SK-N-SH treated with all-trans-retinoic acid at 6 μM for 48 hours (cell line): ENCODE results near the gene PKNOX2.

ENCODE experiments used
- ATAC-seq: fragments of 200-7000 bp; cut with Tn5 transposase; 3 replicates; pipeline ENCODE4 v1.9.1; 2020; ENCODE audit warnings: mild to moderate bottlenecking, moderate library complexity
- ARNTL ChIP-seq: fragments of 450-650 bp; formaldehyde crosslinking; IDR thresholded peaks from 2 replicates; pipeline ENCODE4 v1.5.0; 2020; ENCODE audit warnings: low read depth, mild to moderate bottlenecking, moderate library complexity, borderline replicate concordance
- BACH2 ChIP-seq: fragments of 250-450 bp; sonication (Bioruptor Pico); IDR thresholded peaks from 2 replicates; pipeline ENCODE4 v1.9.0; 2021; ENCODE audit warnings: mild to moderate bottlenecking, borderline replicate concordance
- CSDC2 ChIP-seq: fragments of 250-450 bp; sonication (Bioruptor Pico); IDR thresholded peaks from 2 replicates; pipeline ENCODE4 v1.5.0; 2020; ENCODE audit warnings: mild to moderate bottlenecking, moderate library complexity
- CSRNP3 ChIP-seq: fragments of 250-450 bp; sonication (Bioruptor Pico); IDR thresholded peaks from 2 replicates; pipeline ENCODE4 v1.5.1; 2021; ENCODE audit warnings: mild to moderate bottlenecking, moderate library complexity
- ESRRG ChIP-seq: fragments of 250-450 bp; sonication (Bioruptor Pico); IDR thresholded peaks from 2 replicates; pipeline ENCODE4 v1.6.1; 2021; ENCODE audit warnings: mild to moderate bottlenecking
- GLIS3 ChIP-seq: fragments of 250-450 bp; sonication (Bioruptor Pico); IDR thresholded peaks from 2 replicates; pipeline ENCODE4 v1.5.0; 2020; ENCODE audit warnings: mild to moderate bottlenecking, moderate library complexity
- ISL1 ChIP-seq: fragments of 250-450 bp; sonication (Bioruptor Pico); IDR thresholded peaks from 2 replicates; pipeline ENCODE4 v2.1.2; 2022; ENCODE audit warnings: mild to moderate bottlenecking, moderate library complexity
- OSR1 ChIP-seq: fragments of 250-450 bp; sonication (Bioruptor Pico); IDR thresholded peaks from 2 replicates; pipeline ENCODE4 v1.8.0; 2022; ENCODE audit warnings: moderate library complexity, mild to moderate bottlenecking, inconsistent platforms
- PPARA ChIP-seq: fragments of 250-450 bp; sonication (Bioruptor Pico); IDR thresholded peaks from 2 replicates; pipeline ENCODE4 v1.5.0; 2020; ENCODE audit warnings: mild to moderate bottlenecking, borderline replicate concordance
- RARB ChIP-seq: fragments of 250-450 bp; sonication (Bioruptor Pico); IDR thresholded peaks from 2 replicates; pipeline ENCODE4 v1.8.0; 2021; ENCODE audit warnings: mild to moderate bottlenecking, moderate library complexity
- SNAI2 ChIP-seq: fragments of 250-450 bp; sonication (Bioruptor Pico); IDR thresholded peaks from 2 replicates; pipeline ENCODE4 v1.5.0; 2020; ENCODE audit warnings: mild to moderate bottlenecking, moderate library complexity
- TCF4 ChIP-seq: fragments of 250-450 bp; sonication (Bioruptor Pico); IDR thresholded peaks from 2 replicates; pipeline ENCODE4 v1.8.0; 2021; ENCODE audit warnings: mild to moderate bottlenecking, moderate library complexity, borderline replicate concordance
- TOX ChIP-seq: fragments of 250-450 bp; sonication (Bioruptor Pico); IDR thresholded peaks from 2 replicates; pipeline ENCODE4 v1.8.0; 2021; ENCODE audit warnings: mild to moderate bottlenecking, moderate library complexity, borderline replicate concordance
- TSHZ2 ChIP-seq: fragments of 250-450 bp; sonication (Bioruptor Pico); IDR thresholded peaks from 2 replicates; pipeline ENCODE4 v1.5.0; 2020; ENCODE audit warnings: mild to moderate bottlenecking, moderate library complexity
- ZC3H10 ChIP-seq: fragments of 250-450 bp; sonication (Bioruptor Pico); IDR thresholded peaks from 2 replicates; pipeline ENCODE4 v1.5.1; 2021; ENCODE audit warnings: mild to moderate bottlenecking, moderate library complexity
- ZFP3 ChIP-seq: fragments of 250-450 bp; sonication (Bioruptor Pico); IDR thresholded peaks from 2 replicates; pipeline ENCODE4 v1.5.0; 2020; ENCODE audit warnings: mild to moderate bottlenecking, moderate library complexity
- ZFP30 ChIP-seq: fragments of 450-650 bp; formaldehyde crosslinking; IDR thresholded peaks from 2 replicates; pipeline ENCODE4 v1.5.0; 2022; ENCODE audit warnings: mild to moderate bottlenecking, moderate library complexity
- ZNF565 ChIP-seq: fragments of 450-650 bp; formaldehyde crosslinking; conservative IDR thresholded peaks from 2 replicates; pipeline ENCODE4 v1.5.0; 2020; ENCODE audit warnings: low read depth, mild to moderate bottlenecking, moderate library complexity
- ZNF70 ChIP-seq: fragments of 450-650 bp; formaldehyde crosslinking; IDR thresholded peaks from 2 replicates; pipeline ENCODE4 v1.5.0; 2020; ENCODE audit warnings: mild to moderate bottlenecking, moderate library complexity
- ZNF8 ChIP-seq: fragments of 450-650 bp; formaldehyde crosslinking; IDR thresholded peaks from 2 replicates; pipeline ENCODE4 v1.5.0; 2020; ENCODE audit warnings: mild to moderate bottlenecking, moderate library complexity
- TF ChIP-seq, protein P1 (sequence below): fragments of 250-450 bp; sonication (Bioruptor Pico); IDR thresholded peaks from 2 replicates; pipeline ENCODE4 v1.8.0; 2021; ENCODE audit warnings: low read depth, mild to moderate bottlenecking, moderate library complexity, borderline replicate concordance
- TF ChIP-seq, protein P2 (sequence below): fragments of 250-450 bp; sonication (Bioruptor Pico); IDR thresholded peaks from 2 replicates; pipeline ENCODE4 v1.5.1; 2020; ENCODE audit warnings: low read depth, mild to moderate bottlenecking, moderate library complexity

Gene PKNOX2

DNA sequence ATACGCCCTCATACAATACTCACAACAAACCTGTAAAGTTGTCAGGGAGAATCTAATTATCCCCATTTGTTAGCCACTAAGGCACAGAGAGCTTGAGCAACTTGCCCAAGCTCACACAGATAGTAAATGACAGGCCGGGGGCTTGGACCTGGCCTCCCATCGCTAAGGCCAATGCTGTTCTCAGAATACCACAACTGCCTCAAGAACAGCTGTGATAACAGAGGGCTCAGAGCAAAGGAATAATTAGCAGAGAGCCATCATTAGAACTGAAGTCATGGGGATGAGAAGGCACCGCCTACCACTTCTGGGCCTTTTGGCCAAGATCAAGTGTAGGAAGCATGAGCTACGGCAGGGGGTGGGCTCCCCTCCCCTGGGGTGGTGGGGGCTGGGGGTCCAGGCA, 232.9 kb downstream of the PKNOX2 start:
- no peak for ATAC-seq
- TF ChIP-seq, protein P1, sequence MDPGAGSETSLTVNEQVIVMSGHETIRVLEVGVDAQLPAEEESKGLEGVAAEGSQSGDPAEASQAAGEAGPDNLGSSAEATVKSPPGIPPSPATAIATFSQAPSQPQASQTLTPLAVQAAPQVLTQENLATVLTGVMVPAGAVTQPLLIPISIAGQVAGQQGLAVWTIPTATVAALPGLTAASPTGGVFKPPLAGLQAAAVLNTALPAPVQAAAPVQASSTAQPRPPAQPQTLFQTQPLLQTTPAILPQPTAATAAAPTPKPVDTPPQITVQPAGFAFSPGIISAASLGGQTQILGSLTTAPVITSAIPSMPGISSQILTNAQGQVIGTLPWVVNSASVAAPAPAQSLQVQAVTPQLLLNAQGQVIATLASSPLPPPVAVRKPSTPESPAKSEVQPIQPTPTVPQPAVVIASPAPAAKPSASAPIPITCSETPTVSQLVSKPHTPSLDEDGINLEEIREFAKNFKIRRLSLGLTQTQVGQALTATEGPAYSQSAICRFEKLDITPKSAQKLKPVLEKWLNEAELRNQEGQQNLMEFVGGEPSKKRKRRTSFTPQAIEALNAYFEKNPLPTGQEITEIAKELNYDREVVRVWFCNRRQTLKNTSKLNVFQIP (CRISPR knock-in tag), result no peak
- TF ChIP-seq BACH2 (CRISPR knock-in tag) (no peak), ESRRG (CRISPR knock-in tag) (no peak), ZNF70 (CRISPR knock-in tag) (no peak), ARNTL (CRISPR knock-in tag) (no peak), ZNF8 (CRISPR knock-in tag) (no peak), ZFP30 (CRISPR knock-in tag) (no peak), TSHZ2 (CRISPR knock-in tag) (no peak), PPARA (no peak)
- TF ChIP-seq, protein P2, sequence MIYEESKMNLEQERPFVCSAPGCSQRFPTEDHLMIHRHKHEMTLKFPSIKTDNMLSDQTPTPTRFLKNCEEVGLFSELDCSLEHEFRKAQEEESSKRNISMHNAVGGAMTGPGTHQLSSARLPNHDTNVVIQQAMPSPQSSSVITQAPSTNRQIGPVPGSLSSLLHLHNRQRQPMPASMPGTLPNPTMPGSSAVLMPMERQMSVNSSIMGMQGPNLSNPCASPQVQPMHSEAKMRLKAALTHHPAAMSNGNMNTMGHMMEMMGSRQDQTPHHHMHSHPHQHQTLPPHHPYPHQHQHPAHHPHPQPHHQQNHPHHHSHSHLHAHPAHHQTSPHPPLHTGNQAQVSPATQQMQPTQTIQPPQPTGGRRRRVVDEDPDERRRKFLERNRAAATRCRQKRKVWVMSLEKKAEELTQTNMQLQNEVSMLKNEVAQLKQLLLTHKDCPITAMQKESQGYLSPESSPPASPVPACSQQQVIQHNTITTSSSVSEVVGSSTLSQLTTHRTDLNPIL, result no peak

GRCh38 chr11:125398475-125398874, 233.9 kb downstream of the PKNOX2 start:
- ATAC-seq, result no peak
- TF ChIP-seq CSDC2 (CRISPR knock-in tag) (no peak), TCF4 (CRISPR knock-in tag) (no peak), ZC3H10 (CRISPR knock-in tag) (no peak), ZNF565 (CRISPR knock-in tag) (no peak), ISL1 (no peak), TSHZ2 (CRISPR knock-in tag) (no peak), RARB (CRISPR knock-in tag) (no peak), ZNF8 (CRISPR knock-in tag) (no peak), CSRNP3 (CRISPR knock-in tag) (no peak), ZFP3 (CRISPR knock-in tag) (no peak), GLIS3 (CRISPR knock-in tag) (no peak), OSR1 (CRISPR knock-in tag) (no peak), SNAI2 (CRISPR knock-in tag) (no peak), ESRRG (CRISPR knock-in tag) (no peak), TOX (CRISPR knock-in tag) (no peak), PPARA (no peak), BACH2 (CRISPR knock-in tag) (no peak), ARNTL (CRISPR knock-in tag) (no peak)
- TF ChIP-seq, protein P2, result no peak
- TF ChIP-seq, protein P1 (CRISPR knock-in tag), result no peak
